ENCODE measurements around the gene BCORL1.

BCORL1 gene

DNA sequence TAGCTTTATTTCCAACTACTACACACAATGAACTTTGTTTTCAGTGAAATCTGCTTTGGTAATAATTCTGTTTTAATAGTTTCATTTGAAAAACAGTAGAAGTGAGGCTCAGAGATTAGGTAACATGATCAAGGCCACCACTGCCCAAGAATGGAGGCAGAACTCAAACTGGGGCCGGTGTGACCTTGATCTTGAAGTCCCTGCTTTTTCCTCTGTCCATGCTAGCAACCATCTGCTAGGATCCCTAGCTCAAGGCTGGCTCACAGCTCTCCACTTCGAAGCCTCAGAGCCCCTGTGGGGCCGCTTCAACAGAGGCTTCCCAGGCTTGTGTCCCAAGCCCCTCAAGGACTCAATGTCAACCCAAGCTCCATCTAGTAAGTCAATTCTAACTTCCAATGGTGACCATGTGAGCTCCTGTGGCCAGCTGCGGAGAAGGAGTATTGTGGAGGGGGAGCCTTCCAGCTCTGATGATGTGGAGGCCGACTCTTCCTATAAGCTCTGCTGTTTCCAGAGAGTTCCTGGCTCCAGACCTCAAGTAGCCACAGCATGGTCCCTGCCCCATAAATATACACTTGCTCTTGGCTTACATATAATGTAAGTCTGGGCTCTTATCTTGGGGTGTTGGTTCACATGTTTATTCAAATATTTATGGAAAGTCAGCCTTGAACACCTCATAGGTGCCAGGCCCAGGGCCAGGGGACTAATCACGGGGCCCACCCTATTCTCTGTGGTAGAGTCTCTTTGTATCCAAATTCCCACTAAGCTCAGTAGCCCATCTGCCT is 113.0 kb downstream of the BCORL1 start:
- no peak for DNase-seq

DNA sequence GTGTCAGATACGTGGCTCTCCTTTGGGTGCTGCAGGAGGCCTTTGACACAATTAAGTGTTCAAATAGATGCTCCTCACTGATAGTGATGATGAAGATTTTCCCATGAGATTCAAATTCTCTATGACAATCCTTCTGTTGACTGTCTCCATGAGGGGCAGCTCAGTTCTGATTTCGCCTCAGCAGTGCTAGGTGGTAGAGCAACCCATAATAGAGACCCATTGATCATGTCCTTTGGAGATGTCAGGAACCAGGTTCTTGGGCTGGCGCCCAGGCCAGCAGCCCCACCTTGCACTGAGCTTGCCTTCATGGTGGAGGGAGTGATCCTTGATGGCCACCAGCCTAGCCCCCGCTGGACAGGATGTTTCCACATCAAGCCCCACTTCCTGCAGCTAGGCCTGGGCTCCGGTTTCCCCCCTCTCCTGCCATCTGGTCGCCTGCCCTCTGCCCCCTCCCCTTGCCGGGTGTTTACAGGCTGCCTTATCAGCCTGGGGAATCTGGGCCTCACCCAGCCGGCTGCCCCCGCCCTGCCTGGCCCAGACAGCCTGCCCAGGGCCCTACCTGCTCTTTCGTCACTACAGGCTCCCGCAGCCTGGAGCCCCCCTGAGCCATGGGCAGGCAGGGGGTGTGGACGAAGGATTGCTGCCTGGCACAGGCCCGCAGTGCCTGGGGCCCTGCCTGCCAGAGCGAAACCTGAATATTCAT is 115.2 kb downstream of the BCORL1 start:
- DNase-seq, result no peak

DNA sequence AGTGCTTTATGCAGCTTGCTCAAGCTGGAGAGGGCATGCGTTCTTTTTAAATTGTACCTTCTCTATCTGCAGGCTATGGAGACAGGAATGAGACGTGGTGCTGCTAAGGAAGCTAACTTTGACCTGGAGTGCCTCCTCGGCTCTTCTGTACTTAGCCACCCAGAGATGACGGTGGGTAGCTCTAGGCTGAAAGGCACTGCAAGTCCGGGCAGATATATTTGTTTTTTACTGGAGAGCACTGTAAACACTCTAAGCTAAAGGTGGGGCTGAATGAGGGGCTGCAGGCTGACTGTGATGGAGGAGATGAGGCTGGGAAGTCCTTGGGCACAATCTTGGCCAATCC is 115.7 kb downstream of the BCORL1 start:
- DNase-seq, result no peak

DNA sequence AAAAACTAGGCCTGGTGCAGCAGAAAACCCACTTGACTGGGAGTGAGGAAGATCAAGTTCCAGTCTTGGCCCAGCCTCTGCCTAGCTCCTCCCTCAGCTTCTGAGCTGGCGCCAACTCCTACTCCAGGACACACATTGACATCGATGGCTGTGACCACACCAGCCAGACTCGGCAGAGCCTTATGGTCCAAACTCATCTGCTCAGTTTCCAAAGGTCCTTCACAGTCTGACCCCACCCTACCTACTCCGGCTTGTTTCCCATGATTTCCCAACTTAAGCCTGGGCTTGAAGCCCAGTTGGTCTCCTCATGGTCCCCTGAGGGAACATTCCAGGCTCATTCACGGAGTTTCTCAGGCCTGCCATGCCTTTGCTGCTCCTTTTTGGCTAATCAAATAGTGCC is 117.7 kb downstream of the BCORL1 start:
- peak; percentile 83 for DNase-seq

DNA sequence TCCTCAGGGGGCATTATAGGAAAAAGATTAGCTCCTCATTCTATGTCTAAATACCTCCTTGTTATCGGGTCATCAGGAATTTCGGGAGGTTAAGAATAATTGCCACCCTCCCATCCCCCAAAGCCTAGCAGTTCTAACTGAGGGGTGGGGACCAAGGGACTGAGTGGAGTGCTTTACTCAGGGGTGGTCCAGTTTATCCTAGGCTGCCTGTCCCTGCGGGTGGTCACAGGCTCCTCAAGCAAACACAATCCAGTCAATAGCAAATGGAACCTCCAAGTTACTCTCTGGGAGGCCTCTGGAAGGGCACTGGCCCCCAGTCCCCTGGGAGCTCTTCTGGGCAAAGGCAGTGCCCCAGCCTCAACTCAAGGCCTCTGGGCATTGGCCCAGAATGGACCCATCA is 121.2 kb downstream of the BCORL1 start:
- DNase-seq, result no peak

DNA sequence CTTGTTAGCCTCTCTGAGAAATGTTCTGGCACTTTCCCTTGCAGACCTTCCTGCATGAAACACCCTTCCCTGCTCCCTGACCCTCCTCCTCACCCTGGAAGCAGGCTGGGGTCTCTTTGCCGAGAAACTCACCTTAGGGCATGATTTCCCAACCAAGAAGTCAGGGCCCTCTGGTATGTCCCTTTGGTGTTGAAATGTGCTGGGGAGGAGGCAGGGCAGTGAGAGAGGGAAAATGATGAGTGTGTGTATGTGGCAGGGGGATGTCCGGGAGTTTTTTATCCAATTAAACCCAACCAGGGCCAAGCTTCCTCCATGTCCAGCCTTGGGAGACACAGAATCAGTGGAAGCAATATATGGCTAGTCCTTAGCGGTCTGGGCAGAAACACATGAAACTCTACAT is 122.8 kb downstream of the BCORL1 start:
- no peak for DNase-seq

DNA sequence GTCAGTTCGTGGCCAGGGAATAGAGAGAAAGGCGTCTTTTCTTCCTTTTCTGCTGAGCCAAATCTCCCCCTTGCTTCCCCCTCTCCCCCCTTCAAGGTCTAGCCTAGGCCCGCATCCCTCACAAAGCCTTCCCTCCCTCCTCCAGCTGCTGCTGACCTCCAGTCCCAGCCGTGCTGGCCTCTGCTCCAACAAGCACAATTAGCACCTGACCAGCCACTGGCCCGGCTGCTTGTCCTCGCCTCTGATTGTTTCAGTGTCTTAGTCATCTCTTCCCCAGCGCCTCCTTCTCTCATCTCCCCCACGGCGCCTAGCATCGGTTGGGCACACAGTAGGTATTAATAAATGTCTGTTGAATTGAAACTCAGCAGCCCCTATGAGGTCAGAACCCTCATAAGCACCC is 123.6 kb downstream of the BCORL1 start:
- DNase-seq, result no peak
